Transverse colon (tissue), 4 donors: ENCODE data around the gene SLC43A1. TPM values are rescaled to one million over a fixed set of nuclear protein-coding genes. Genes with fewer than 3 reads are reported as not detected.

ENCODE experiments used
- DNase-seq: peaks from one replicate; pipeline ENCODE4 v3.0.0-alpha.2; 2019
- H3K27ac ChIP-seq, 4 donors: fragments of 200-600 bp; sonication (generic); 2 replicates each; pipeline ENCODE4 v1.5.1; 2016 to 2018; ENCODE audit warnings: inconsistent platforms in 4 of 4
- H3K27me3 ChIP-seq: fragments of 200-600 bp; sonication (generic); 2 replicates; pipeline ENCODE4 v1.5.1; 2017; ENCODE audit warnings: inconsistent platforms
- H3K36me3 ChIP-seq, 4 donors: fragments of 200-600 bp; sonication (generic); 2 replicates each; pipeline ENCODE4 v1.5.1; 2017 to 2019; ENCODE audit warnings: inconsistent platforms in 4 of 4
- H3K4me1 ChIP-seq, 4 donors: fragments of 200-600 bp; sonication (generic); 2 replicates each; pipeline ENCODE4 v1.5.1; 2017 to 2020; ENCODE audit warnings: inconsistent platforms in 4 of 4
- H3K4me3 ChIP-seq, 4 donors: fragments of 200-600 bp; sonication (generic); 1 replicate in 1 of 4; 2 replicates in 3 of 4; pipeline versions ENCODE4 v1.5.1 to v1.6.1; 2017 to 2019; ENCODE audit warnings: inconsistent platforms in 4 of 4
- H3K9me3 ChIP-seq, 2 donors: fragments of 200-600 bp; sonication (generic); 2 replicates each; pipeline ENCODE4 v1.5.1; 2017 to 2019; ENCODE audit warnings: inconsistent platforms in 2 of 2
- EP300 ChIP-seq: sonication (generic); formaldehyde crosslinking; IDR thresholded peaks from one replicate; pipeline ENCODE4 v1.6.1; 2017; ENCODE audit warnings: antibody characterized with exemption, low read depth
- POLR2A ChIP-seq: fragments of 450-650 bp; IDR thresholded peaks from one replicate; pipeline ENCODE4 v1.6.1; 2016; ENCODE audit warnings: antibody characterized with exemption, mild to moderate bottlenecking, moderate library complexity
- POLR2AphosphoS5 ChIP-seq, 3 donors: sonication (generic); formaldehyde crosslinking; IDR thresholded peaks; one replicate each; pipeline ENCODE4 v1.6.1; 2016; ENCODE audit warnings: antibody characterized with exemption in 3 of 3
- WGBS, 2 donors: methylation state at CpG; one replicate each; pipeline ENCODE4 v1.1.5; 2018; ENCODE audit warnings: low coverage in 1 of 2; 5-methylcytosine and 5-hydroxymethylcytosine counted together
- in situ Hi-C, 4 donors: fragments of 200-750 bp; cut with MboI; loops; one replicate each; pipeline versions ENCODE4 v1.15.0 to v1.15.1; 2017; ENCODE audit warnings: low sequenced_read_pairs in 3 of 4, low pct_ligation_motif_present in 1 of 4, low pct_unique_long_range_greater_than_20kb in 1 of 4
- intact Hi-C: fragments of 100-400 bp; cut with DNase I; formaldehyde crosslinking; loops from one replicate; pipeline ENCODE4 v1.15.1; 2023; ENCODE audit warnings: low total_unique reads
- total RNA-seq, 4 donors: library from RNA; depleted of rRNA; stranded (reverse); fragments of >200 nt; gene quantifications; one replicate each; pipeline ENCODE4 v1.1.0, GENCODE V29; 2016
- TF ChIP-seq, protein P1 (sequence below), 5 experiments: fragments of 200-600 bp in 3 of 5; fragments of 450-650 bp in 2 of 5; sonication (generic) in 3 of 5; IDR thresholded peaks; 1 replicate in 2 of 5; 2 replicates in 3 of 5; pipeline ENCODE4 v1.5.1; 2016 to 2017; ENCODE audit warnings: antibody characterized with exemption in 5 of 5, inconsistent platforms in 3 of 5, mild to moderate bottlenecking in 2 of 5, moderate library complexity in 1 of 5

SLC43A1 gene
- total RNA-seq: 10 to 100 TPM in 3 of 4 donors, 1 to 10 TPM in 1; 7.5 to 30.4 (median 15.2) TPM

DNA sequence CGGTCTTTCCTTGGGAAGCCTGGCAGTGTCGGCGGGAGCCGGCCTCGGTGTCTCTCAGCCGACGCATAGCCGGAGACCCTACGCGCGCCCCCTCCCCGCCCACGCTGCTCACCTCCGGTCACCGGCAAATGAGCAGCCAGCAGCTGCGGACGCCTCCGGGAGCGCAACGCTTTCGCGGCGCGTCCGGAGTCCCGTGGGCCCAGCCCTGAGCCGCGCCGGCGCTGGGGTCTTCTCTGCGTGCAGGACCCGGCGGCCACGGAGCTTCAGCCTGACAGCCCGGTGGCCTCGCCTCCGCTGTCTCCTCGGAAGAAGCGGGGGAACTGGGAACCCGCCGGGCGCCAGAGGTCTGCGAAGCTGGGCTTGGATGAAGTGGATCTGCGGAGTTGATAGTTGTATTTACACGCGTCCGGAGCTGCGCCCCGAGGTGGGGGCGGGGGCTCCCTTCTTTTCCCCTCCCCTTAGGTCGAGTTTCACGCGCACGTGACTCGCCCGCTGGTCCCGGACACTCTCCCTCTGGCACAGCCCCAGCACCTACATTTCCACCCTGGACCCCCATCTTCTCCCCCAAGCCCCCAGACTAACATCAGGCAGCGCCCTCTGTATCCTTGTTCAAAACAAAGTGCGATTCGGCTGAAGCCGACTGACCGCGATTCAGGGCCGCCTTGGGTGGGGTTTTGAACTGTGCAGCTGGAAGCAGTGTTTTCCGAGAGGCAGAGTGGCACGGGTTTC lies at the start of gene SLC43A1:
SLC43A1 (minus strand) TSS at position 371 of the 729 bp plus-strand sequence. CDS start 1,591 bp downstream, outside the sequence.
- intact Hi-C loops: no loop called here
- Histone ChIP-seq H3K9me3 (no peaks in the 10 kb centered on the region), H3K27ac (peak within 1 kb of the TSS; percentile 60 to 80 (median 67)), H3K27me3 (no peaks in the 10 kb centered on the region), H3K36me3 (no peaks in the 10 kb centered on the region), H3K4me1 (peaks cover 11 to 26% (median 20%) of the 10 kb centered on the region in 4 donors), H3K4me3 (peak within 1 kb of the TSS; percentile 56 to 95 (median 84))
- DNase-seq: peak; percentile 58
- WGBS, 2 donors: 0% methylated on average over 43 of the region's 66 CpGs; no CpG with 5 or more reads in 1 of the 2 donors
- TF ChIP-seq, protein P1, sequence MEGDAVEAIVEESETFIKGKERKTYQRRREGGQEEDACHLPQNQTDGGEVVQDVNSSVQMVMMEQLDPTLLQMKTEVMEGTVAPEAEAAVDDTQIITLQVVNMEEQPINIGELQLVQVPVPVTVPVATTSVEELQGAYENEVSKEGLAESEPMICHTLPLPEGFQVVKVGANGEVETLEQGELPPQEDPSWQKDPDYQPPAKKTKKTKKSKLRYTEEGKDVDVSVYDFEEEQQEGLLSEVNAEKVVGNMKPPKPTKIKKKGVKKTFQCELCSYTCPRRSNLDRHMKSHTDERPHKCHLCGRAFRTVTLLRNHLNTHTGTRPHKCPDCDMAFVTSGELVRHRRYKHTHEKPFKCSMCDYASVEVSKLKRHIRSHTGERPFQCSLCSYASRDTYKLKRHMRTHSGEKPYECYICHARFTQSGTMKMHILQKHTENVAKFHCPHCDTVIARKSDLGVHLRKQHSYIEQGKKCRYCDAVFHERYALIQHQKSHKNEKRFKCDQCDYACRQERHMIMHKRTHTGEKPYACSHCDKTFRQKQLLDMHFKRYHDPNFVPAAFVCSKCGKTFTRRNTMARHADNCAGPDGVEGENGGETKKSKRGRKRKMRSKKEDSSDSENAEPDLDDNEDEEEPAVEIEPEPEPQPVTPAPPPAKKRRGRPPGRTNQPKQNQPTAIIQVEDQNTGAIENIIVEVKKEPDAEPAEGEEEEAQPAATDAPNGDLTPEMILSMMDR (IDR thresholded peaks at IDR 0.05): no peak
- TF ChIP-seq POLR2AphosphoS5 (IDR thresholded peaks at IDR 0.05): peak in 1 of 3 donors; percentile 27
- TF ChIP-seq EP300: no peak
- no peak for TF ChIP-seq POLR2A
- in situ Hi-C loops: no loop called here

DNA sequence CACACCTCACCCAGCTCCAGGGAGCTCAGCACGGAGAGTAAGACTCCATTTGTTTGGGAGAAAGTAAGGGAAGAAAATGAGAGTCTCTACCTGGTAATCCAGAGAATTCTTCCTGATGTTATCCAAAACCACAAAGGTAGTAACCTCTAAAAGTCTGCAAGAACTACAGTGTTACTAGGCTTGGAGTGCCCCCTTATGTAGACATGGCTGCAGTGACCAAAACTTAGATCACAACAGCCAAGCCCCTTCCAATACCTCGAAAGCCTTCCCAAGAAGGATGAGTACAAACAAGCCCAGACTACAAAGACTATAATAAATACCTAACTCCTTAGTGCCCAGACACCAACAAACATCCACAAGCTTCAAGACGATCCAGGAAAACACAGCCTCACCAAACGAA lies 47.1 kb upstream of the SLC43A1 start:
- TF ChIP-seq POLR2A: no peak
- TF ChIP-seq EP300: no peak
- no peak for TF ChIP-seq POLR2AphosphoS5 (IDR thresholded peaks at IDR 0.05)
- TF ChIP-seq, protein P1 (IDR thresholded peaks at IDR 0.05): no peak
- no peak overlapping the region for H3K27ac ChIP-seq
- no peak for DNase-seq
- H3K36me3 ChIP-seq: peaks cover 0 to 13% (median 5%) of the 10 kb centered on the region in 4 donors
- no peak overlapping the region for H3K4me3 ChIP-seq
- H3K4me1 ChIP-seq: peaks cover 9 to 20% (median 10%) of the 10 kb centered on the region in 4 donors
- 65 to 80% methylated on average over 1 to 4 of the region's 4 CpGs for WGBS, 2 donors
- no peaks in the 10 kb centered on the region for H3K9me3 ChIP-seq
- in situ Hi-C loops: loop anchor here in 2 of 4 donors (10.0 to 25.0 kb wide), 2 partner anchors 82 to 250 kb away; partner anchors contain the start of gene YPEL4 (in 1 of the 2)
- intact Hi-C loops: no loop called here
- no peaks in the 10 kb centered on the region for H3K27me3 ChIP-seq

DNA sequence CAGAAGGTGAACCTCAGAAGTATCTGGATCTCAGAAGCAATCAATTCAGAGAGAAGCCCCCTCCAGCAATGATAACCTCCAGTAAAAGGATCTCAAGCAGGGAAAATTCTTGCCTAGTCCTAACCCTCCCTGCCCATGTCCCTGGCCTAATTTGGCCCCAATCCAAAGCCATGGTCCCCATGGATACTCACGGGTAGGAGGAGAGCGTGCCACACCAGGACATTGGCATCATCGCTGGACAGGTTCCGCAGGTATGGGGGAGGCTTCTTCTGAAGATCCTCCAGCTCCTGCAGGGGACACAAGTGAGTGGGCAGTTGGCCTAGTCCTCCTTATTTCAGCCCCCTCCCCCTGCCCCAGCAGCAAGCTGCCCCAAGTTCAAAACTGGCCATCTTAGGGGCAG lies 44.6 kb upstream of the SLC43A1 start:
- H3K27ac ChIP-seq: no peak overlapping the region
- in situ Hi-C loops (loop anchor here in 2 of 4 donors (10.0 to 25.0 kb wide), 2 partner anchors 85 to 252 kb away; partner anchors contain the start of gene YPEL4 (in 1 of the 2)), intact Hi-C loops (no loop called here)
- 89% methylated on average over 4 of the region's 4 CpGs; no CpG with 5 or more reads in 1 of the 2 donors for WGBS, 2 donors
- peaks cover 0 to 16% (median 7%) of the 10 kb centered on the region in 4 donors for H3K36me3 ChIP-seq
- TF ChIP-seq, protein P1 (IDR thresholded peaks at IDR 0.05): no peak
- no peak for TF ChIP-seq POLR2AphosphoS5 (IDR thresholded peaks at IDR 0.05)
- TF ChIP-seq EP300: no peak
- TF ChIP-seq POLR2A: no peak
- no peaks in the 10 kb centered on the region for H3K27me3 ChIP-seq
- no peaks in the 10 kb centered on the region for H3K9me3 ChIP-seq
- DNase-seq: no peak
- H3K4me3 ChIP-seq: no peak overlapping the region
- peaks cover 0 to 3% (median 0%) of the 10 kb centered on the region in 4 donors for H3K4me1 ChIP-seq

DNA sequence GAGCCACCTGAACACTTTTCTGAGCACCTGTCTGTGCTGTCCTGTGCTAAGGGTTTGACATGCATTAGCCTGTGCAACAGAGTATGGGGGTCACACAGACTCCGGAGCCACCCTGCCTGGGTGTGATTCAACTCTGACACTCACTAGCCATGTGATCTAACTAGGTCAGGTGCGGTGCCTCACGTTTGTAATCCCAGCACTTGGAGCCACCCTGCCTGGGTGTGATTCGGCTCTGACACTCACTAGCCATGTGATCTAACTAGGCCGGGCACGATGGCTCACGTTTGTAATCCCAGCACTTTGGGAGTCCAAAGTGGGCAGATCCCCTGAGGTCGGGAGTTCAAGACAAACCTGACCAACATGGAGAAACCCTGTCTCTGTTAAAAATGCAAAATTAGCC lies 40.5 kb upstream of the SLC43A1 start:
- DNase-seq: no peak
- no peak overlapping the region for H3K27ac ChIP-seq
- intact Hi-C loops: no loop called here
- WGBS, 2 donors: 89% methylated on average over 8 of the region's 8 CpGs; no CpG with 5 or more reads in 1 of the 2 donors
- in situ Hi-C loops: loop anchor here in 1 of 4 donors (25.0 kb wide), 1 partner anchor 256 kb away; no protein-coding TSS in a partner anchor
- TF ChIP-seq POLR2A: no peak
- TF ChIP-seq POLR2AphosphoS5 (IDR thresholded peaks at IDR 0.05): no peak
- TF ChIP-seq EP300: no peak
- TF ChIP-seq, protein P1 (IDR thresholded peaks at IDR 0.05): no peak
- no peak overlapping the region for H3K4me3 ChIP-seq
- H3K27me3 ChIP-seq: no peaks in the 10 kb centered on the region
- peaks cover 0 to 46% (median 19%) of the 10 kb centered on the region in 4 donors for H3K36me3 ChIP-seq
- H3K9me3 ChIP-seq: no peaks in the 10 kb centered on the region
- H3K4me1 ChIP-seq: no peaks in the 10 kb centered on the region
